Thymus (tissue), 11 donors: ENCODE data around the gene OBSL1. TPM values are rescaled to one million over a fixed set of nuclear protein-coding genes. Genes with fewer than 3 reads are reported as not detected.

Experiments
- DNase-seq, 9 donors: peaks; one replicate each; pipeline ENCODE4 v3.0.0-alpha.2; 2013; ENCODE audit warnings: low spot score in 9 of 9, low read depth in 6 of 9, missing footprints in 1 of 9
- H3K27ac ChIP-seq, 2 donors: one replicate each; pipeline ENCODE4 v1.5.1; 2013; ENCODE audit warnings: control low read depth in 1 of 2, low read depth in 1 of 2, low read length in 1 of 2, mild to moderate bottlenecking in 1 of 2, moderate library complexity in 1 of 2
- H3K27me3 ChIP-seq, 2 donors: one replicate each; pipeline ENCODE4 v1.5.1; 2013; ENCODE audit warnings: low read length in 1 of 2; ENCODE audit not compliant: control insufficient read depth in 2 of 2, insufficient read depth in 1 of 2
- H3K36me3 ChIP-seq, 2 donors: one replicate each; pipeline ENCODE4 v1.5.1; 2013; ENCODE audit warnings: low read length in 1 of 2, mild to moderate bottlenecking in 1 of 2, moderate library complexity in 1 of 2; ENCODE audit not compliant: control insufficient read depth in 2 of 2, insufficient read depth in 2 of 2
- H3K4me1 ChIP-seq, 2 donors: one replicate each; pipeline ENCODE4 v1.5.1; 2013; ENCODE audit warnings: low read length in 2 of 2; ENCODE audit not compliant: control insufficient read depth in 2 of 2, insufficient read depth in 2 of 2
- H3K4me3 ChIP-seq, 2 donors: one replicate each; pipeline ENCODE4 v1.5.1; 2013; ENCODE audit warnings: low read length in 2 of 2, control low read depth in 1 of 2, mild to moderate bottlenecking in 1 of 2
- H3K9me3 ChIP-seq, 2 donors: one replicate each; pipeline ENCODE4 v1.5.1; 2013; ENCODE audit warnings: low read length in 1 of 2, mild to moderate bottlenecking in 1 of 2; ENCODE audit not compliant: control insufficient read depth in 2 of 2, insufficient read depth in 1 of 2
- WGBS: extraction: QIAGEN DNeasy Blood & Tissue Kit; methylation state at CpG from one replicate; pipeline ENCODE4 v1.1.7; 2013; 5-methylcytosine and 5-hydroxymethylcytosine counted together
- polyA plus RNA-seq: library from polyadenylated mRNA; stranded (reverse); fragments of 200-250 nt; gene quantifications from one replicate; pipeline ENCODE4 v1.2.3, GENCODE V29; 2013
- total RNA-seq: library from RNA; stranded (reverse); fragments of 120-200 nt; gene quantifications from one replicate; pipeline ENCODE4 v1.2.4, GENCODE V29; 2013
- donor health status: healthy.

Gene OBSL1
- total and polyA plus RNA-seq, 2 donors: 9.6 to 34.2 TPM

DNA sequence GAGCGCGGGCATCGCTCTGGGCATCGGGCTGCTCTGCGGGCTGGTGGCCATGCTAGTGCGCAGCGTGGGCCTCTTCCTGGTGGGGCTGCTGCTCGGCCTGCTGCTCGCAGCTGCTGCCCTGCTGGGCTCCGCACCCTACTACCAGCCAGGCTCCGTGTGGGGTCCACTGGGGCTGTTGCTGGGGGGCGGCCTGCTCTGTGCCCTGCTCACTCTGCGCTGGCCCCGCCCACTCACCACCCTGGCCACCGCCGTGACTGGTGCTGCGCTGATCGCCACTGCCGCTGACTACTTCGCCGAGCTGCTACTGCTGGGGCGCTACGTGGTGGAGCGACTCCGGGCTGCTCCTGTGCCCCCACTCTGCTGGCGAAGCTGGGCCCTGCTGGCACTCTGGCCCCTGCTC lies 23.7 kb downstream of the OBSL1 start:
- no peak for DNase-seq
- H3K27me3 ChIP-seq: peaks cover 39 to 92% of the 10 kb centered on the region in 2 donors
- no peaks in the 10 kb centered on the region for H3K36me3 ChIP-seq
- H3K9me3 ChIP-seq: peaks cover 2 to 3% of the 10 kb centered on the region in 2 donors
- H3K27ac ChIP-seq: no peak overlapping the region
- H3K4me3 ChIP-seq: no peak overlapping the region
- 97% methylated on average over 26 of the region's 26 CpGs for WGBS
- peaks cover 8 to 22% of the 10 kb centered on the region in 2 donors for H3K4me1 ChIP-seq

- Histone ChIP-seq H3K27me3 (peaks cover 25 to 87% of the 10 kb centered on the region in 2 donors), H3K4me1 (peaks cover 13 to 25% of the 10 kb centered on the region in 2 donors), H3K9me3 (peaks cover 0 to 1% of the 10 kb centered on the region in 2 donors), H3K27ac (no peak overlapping the region), H3K4me3 (no peak overlapping the region), H3K36me3 (peaks cover 0 to 2% of the 10 kb centered on the region in 2 donors)
- DNase-seq: no peak
- WGBS: 78% methylated on average over 4 of the region's 4 CpGs
Measured at GRCh38 chr2:219545943-219546352, 25.4 kb downstream of the OBSL1 start.

DNA sequence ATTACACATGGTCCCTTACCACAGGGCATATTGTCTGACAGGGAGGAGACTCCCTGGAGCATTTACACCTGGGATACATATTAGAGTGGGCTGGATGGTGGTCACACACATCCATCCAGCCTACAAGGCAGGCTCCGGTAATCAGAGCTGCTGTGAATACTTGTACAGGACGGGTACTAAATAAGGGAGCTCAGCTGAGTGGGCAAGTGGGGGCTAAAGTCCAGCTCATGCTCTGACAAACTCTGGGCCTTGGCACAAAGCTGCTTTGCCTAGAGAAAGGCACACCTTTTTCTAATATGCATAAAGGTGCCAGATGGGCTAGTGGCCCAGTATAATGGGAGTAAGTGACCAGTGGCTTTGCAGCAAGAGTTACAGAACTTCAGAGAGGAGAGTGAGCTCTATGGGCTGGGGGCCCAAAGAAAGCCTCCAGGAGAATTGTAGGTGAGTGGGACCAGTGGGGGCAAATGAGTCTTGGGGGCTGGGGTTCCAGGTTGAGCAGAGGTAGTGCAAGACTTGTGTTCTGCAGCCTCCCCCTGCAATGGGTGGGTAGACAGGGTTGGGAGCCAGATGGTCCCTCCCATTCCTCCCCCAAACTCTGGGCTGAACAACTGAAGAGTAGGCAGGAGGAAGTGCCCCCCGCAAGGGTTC lies 25.9 kb downstream of the OBSL1 start:
- peaks cover 13 to 25% of the 10 kb centered on the region in 2 donors for H3K4me1 ChIP-seq
- H3K27me3 ChIP-seq: peaks cover 21 to 82% of the 10 kb centered on the region in 2 donors

GRCh38 chr2:219544567-219544966 lies 26.8 kb downstream of the OBSL1 start:
- H3K36me3 ChIP-seq: peaks cover 2 to 14% of the 10 kb centered on the region in 2 donors
- WGBS: 57% methylated on average over 9 of the region's 9 CpGs
- DNase-seq: no peak
- peaks cover 13 to 25% of the 10 kb centered on the region in 2 donors for H3K4me1 ChIP-seq
- H3K9me3 ChIP-seq: peaks cover 0 to 1% of the 10 kb centered on the region in 2 donors
- no peak overlapping the region for H3K27ac ChIP-seq
- H3K27me3 ChIP-seq: peaks cover 14 to 73% of the 10 kb centered on the region in 2 donors
- peak overlapping the region in 1 of 2 donors; percentile 58 for H3K4me3 ChIP-seq

More for the DNA sequence above, 25.9 kb downstream of the OBSL1 start:
- peaks cover 0 to 7% of the 10 kb centered on the region in 2 donors for H3K36me3 ChIP-seq
- H3K9me3 ChIP-seq: peaks cover 0 to 1% of the 10 kb centered on the region in 2 donors
- H3K27ac ChIP-seq: no peak overlapping the region
- no peak overlapping the region for H3K4me3 ChIP-seq
- no peak for DNase-seq
- 91% methylated on average over 3 of the region's 3 CpGs for WGBS

DNA sequence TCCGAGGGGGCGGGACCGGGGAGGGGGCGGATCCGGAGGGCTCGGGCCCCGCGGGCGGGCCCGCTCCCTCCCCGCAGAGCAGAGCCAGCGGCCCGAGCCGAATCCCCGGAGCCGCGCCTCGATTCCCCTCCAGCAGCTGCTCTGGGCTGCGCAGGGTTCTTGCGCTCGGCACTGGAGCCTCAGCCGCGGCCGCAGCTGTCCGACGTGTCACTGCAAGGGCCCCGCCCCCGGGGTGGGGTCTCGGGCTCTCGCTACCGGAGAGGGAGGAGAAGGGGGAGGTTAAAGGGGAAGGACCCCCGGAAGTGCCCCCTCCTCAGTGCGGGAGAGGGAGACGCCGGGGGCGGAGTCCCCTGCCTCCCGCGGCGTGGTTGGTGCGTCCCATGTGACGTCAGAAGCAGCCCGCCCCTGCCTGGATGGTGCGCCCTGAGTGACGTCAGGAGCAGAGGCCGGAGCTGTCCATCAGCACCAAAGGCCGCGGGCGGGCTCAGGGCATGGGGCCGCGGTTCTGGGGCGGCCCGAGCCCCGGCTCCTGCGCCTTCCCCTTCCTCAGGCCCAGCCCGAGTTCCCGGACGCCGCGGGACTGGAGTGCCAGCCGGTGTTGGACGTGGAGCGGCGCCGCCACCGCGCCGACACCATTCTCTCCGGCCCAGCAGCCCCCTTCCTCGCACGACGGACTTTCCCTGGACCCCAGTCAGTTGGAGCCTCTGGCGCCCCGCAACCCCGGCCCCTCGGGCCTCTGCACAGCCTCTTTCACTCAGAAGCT lies 27.6 kb downstream of the OBSL1 start, which contains the start of the genes CHPF and TMEM198:
Gene CHPF, minus strand, starts transcription at position 214 of the 763 bp plus-strand sequence. CDS start 271 bp downstream, outside the sequence.
Gene TMEM198, plus strand, starts transcription at position 433 of the 763 bp plus-strand sequence. CDS start 700 bp downstream, outside the sequence.
- peak; percentile 81 to 98 (median 94) for DNase-seq
- Histone ChIP-seq H3K27ac (peak within 1 kb of the TSS; percentile 81 to 84), H3K9me3 (peaks cover 0 to 1% of the 10 kb centered on the region in 2 donors), H3K36me3 (peaks cover 3 to 18% of the 10 kb centered on the region in 2 donors), H3K4me1 (peaks cover 13 to 27% of the 10 kb centered on the region in 2 donors), H3K27me3 (peaks cover 12 to 66% of the 10 kb centered on the region in 2 donors), H3K4me3 (peak within 1 kb of the TSS; percentile 58 to 78)
- WGBS: under 1% methylated on average over 75 of the region's 75 CpGs

DNA sequence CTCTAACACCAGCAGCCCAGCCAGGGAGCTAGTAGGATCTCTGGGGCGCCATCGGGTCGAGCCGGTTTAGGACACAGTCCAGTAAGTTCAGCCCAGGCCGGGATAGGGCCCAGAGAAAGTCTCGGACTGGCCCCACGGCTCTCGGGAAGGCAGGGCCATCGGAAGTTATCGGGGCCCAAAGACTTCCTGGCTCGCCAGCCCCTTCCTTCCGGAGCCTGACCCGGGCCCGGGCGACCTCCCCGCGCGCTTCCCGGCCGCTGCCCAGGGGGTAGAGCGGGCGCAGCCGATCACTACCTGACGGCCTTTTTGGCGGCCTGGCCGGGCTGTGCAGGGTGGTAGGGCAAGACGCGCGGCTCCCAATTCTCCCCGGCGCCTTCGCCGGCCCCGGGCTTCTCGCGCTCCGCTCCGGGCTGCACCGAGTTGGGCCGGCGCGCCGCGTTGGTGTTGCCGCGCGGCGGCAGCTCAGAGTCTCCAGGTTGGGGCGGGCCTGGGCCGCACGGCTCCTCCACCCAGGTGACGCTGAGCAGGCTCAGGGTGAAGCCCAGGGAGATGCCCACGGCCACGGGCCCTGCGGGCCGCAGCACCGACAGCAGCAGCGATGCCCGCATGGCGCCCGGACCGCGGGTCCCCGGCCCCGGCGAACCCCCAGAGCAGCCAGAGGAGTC lies 28.3 kb downstream of the OBSL1 start:
- H3K36me3 ChIP-seq: peaks cover 3 to 18% of the 10 kb centered on the region in 2 donors

DNA sequence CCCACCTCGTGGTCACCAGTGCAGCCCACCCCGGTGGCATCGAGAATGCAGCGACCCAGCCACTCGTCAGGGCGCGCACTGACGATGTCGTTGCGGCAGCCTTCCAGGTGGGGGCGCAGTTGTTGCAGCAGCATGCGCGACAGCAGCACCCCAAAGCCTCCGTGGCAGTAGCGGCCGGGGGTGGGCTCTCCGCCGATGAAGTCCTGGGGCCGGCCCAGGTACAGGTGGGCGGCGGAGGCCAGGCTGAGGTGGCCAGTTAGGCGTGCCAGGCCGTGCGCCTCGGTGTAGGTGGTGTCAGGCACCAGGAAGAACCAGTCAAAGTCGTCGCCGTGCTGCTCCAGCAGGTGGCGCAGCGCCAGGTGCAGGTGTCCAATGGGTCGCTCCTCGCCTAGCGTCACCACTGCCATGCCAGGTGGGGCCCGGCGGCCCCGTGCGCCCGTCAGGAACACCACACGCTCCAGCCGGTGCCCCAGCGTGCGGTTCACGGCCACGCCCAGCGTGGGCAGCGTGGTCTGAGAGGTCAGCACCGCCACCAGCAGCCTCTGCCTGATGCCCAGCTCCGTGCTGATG lies 29.6 kb downstream of the OBSL1 start:
- Histone ChIP-seq H3K4me3 (peak overlapping the region; percentile 41 to 78), H3K4me1 (peaks cover 13 to 27% of the 10 kb centered on the region in 2 donors), H3K27me3 (peaks cover 12 to 60% of the 10 kb centered on the region in 2 donors), H3K36me3 (peaks cover 3 to 18% of the 10 kb centered on the region in 2 donors), H3K9me3 (no peaks in the 10 kb centered on the region), H3K27ac (no peak overlapping the region)
- WGBS: 2% methylated on average over 48 of the region's 48 CpGs
- DNase-seq: peak; percentile 73 to 92 (median 82)

More for the DNA sequence above, 28.3 kb downstream of the OBSL1 start:
- WGBS: under 1% methylated on average over 66 of the region's 66 CpGs
- Histone ChIP-seq H3K4me3 (peak overlapping the region; percentile 58 to 78), H3K9me3 (peaks cover 0 to 1% of the 10 kb centered on the region in 2 donors), H3K27me3 (peaks cover 12 to 59% of the 10 kb centered on the region in 2 donors), H3K27ac (peak overlapping the region in 1 of 2 donors; percentile 84), H3K4me1 (peaks cover 13 to 27% of the 10 kb centered on the region in 2 donors)
- no peak for DNase-seq

DNA sequence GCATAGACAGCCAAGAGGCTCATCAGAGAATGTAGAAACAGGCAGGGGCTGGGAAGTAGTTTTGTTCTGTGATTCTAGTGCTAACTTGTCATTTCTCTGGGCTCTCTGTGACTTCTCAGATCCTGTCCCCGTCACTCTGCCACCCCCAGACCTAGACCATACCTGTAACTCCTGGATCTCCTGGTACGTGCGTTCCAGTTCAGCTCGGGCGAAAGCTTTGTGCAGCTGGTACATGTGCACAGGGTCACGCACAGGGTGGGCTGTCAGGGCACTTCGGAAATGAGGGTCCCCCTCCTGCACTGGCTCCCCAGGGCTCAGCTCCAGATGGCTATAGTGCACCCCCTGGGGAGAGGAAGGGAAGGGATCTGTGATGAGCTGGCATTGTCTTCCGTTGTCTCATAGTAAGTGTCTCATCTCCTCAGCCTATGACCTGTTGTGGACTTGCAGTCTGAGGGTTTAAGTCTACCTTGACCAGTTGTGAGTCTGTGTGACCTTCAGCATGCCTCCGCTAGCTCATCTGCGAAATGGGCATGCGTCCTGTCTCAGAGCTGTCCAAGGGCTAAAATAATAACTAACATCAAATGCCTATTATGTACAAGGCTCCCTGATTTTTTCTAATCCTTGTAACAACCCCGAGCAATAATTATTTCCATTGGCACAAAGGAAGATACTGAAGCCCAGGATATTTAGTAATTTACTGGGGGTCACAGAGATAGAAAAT lies 30.4 kb downstream of the OBSL1 start:
- peaks cover 13 to 27% of the 10 kb centered on the region in 2 donors for H3K4me1 ChIP-seq
- no peaks in the 10 kb centered on the region for H3K9me3 ChIP-seq
- no peak overlapping the region for H3K27ac ChIP-seq
- 94% methylated on average over 12 of the region's 12 CpGs for WGBS
- peaks cover 3 to 18% of the 10 kb centered on the region in 2 donors for H3K36me3 ChIP-seq
- DNase-seq: no peak
- H3K27me3 ChIP-seq: peaks cover 11 to 64% of the 10 kb centered on the region in 2 donors
- H3K4me3 ChIP-seq: no peak overlapping the region
